UCSD-AML1 (cell line): ENCODE measurements around the gene ZNF764.
A peak's percentile ranks its signal among the peaks of the same experiment; 100 is the strongest.
"Not testable (repeated sequence)": the region's sequence is repeated elsewhere in the genome, so short reads cannot be mapped to it uniquely, and the experiment has no call there.

Experiments
- DNase-seq: peaks from one replicate; lab custom pipeline; 2025; ENCODE audit not compliant: unreplicated experiment; lab: John Stamatoyannopoulos, UW

Gene ZNF764

DNA sequence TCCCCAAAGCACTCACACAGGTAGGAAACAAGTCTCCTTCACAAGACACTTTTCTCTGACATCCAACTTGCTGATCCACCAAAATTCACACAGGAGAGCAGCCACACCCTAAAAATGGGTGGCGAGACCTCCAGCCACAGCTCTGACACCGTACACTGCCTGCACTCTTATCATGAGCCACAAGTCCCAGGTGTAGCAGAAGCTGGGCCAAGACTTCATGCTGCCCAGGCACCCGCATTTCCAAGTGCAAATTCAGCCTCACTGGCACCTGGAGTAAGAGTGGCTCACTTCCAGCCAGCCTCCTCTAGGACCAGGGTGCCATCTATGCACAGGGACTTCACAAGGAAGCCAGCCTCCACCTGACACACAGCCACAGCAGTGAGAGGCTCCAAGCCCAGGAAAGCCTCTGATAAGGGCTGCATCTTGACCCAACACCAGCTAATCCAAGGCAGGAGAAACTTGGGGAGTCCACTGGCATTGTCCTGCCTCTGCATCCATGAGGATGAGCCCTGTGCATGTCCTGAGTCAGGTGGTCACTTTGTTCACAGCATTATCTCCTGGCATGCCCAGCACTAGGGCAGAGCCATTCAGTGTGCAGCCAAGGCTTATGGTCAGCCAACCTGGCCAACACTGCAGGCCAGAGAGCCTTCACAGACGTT is 29.2 kb downstream of the ZNF764 start:
- no peak for DNase-seq

DNA sequence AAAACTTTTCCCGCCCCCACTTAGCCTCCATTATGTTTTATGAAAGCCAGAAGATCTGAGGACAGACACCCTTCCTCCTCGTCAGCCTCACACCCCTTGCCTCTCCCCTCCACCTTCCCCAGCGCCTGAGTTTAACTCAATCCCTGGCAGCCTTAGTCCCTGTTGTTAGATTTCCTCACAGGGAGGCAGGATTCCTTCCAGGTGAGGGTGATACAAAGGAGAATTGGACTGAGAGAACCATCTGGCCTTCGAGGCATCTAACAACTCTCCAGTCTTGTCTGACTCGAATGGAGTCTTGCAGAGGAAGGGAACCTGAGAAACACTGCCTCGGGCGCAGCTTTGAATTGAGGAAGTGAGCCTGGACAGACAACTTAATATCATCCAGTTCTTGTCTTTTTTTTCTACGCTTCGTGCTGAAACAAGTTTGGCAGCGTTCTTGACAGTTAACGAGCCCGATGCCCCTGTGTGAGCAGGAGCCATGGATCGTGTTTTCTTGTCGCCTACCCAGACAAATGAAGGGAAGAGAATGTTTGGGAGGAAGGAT is 30.5 kb downstream of the ZNF764 start:
- DNase-seq, result peak; percentile 59

DNA sequence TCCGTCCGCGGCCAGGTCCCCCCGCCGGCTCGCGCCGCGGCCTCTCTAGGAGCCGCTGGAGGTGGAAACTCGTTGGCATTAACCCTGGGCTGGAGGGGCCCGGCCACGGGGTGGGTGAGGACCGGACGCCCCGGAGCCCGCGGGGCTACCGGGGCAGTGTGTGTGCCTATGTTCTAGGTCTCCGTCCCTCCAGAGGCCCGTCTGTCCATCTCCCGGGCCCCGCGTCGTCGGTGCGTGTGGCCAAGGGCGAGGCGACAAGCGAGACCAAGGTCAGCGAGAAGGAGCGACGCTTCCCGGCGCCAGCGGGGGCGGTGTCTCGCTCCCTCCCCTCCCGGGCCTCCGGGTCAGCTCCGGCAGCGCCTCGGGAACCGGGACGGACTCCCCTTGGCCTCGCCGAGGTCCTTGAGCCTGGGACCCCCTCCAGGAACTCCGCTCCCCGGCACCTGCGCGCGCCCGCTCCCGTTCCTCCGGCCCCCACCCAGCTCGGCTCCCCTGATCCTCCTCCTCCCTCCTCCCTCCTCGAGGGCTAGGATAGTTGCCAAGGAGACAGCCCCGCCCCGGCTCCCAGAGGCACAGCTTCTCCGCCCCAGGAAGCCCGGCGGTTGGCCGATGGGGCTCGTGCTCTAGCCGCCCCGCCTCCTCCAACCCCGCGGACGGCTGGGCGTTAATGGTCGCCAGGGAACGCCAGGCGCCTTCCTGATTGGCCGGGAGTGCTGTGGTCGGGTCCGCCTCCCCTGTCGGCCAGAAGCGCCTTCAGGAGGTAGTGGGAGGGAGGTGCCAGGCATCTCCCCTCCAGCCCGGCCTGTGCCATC is 31.1 kb downstream of the ZNF764 start:
- peak; percentile 99 for DNase-seq

DNA sequence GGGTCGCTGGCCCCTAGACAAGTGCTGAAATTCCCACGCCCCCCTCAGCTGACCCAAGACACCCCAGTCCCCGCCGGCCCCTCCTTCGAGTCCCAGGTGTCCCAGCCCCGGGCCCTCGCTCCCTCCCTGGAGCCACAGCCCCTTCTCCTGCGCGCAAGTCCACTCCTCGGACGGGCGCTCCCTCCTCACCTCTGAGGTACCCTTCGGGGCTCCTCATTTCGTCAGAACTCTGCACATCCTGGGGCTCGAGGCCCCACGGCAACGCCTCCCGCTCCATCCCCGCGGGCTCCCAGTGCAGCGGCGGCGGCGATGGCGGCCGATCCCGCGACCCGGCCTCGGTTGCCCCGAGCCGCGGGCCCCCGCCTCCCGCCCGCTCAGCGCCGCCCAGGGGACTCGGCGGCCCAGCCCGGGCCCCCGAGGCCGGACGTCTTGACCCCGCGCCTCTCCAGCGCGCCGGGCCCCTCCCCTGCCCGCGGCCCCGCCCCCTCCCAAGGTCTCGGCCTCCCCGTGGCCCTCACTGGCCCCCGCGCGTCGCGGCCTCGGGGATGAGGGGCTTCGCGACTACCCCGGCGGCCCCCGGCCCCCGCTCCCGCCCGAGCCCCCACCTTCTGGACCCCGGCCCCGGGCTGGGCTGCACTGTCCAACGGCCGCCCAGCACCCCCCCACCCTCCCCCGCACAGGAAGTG is 31.9 kb downstream of the ZNF764 start, which contains the start of gene ZNF768:
Gene ZNF768 (minus strand): TSS at position 430 of the 686 bp plus-strand sequence. CDS start 153 bp downstream, at position 277.
- peak; percentile 85 for DNase-seq

DNA sequence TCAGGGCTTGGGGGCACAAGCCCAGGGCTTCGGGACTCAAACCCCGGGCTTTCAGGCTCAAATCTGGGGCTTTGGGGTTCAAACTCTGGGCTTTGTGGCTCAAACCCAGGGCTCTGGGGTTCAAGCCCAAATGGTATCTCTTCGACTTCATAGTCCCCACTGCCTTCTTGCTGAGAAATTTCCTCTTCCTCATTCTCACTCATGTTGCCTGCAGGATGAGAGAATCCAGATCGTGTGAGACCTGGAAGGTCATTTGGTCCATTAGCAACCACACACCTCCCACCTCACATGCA is 32.4 kb downstream of the ZNF764 start:
- DNase-seq, result no peak

DNA sequence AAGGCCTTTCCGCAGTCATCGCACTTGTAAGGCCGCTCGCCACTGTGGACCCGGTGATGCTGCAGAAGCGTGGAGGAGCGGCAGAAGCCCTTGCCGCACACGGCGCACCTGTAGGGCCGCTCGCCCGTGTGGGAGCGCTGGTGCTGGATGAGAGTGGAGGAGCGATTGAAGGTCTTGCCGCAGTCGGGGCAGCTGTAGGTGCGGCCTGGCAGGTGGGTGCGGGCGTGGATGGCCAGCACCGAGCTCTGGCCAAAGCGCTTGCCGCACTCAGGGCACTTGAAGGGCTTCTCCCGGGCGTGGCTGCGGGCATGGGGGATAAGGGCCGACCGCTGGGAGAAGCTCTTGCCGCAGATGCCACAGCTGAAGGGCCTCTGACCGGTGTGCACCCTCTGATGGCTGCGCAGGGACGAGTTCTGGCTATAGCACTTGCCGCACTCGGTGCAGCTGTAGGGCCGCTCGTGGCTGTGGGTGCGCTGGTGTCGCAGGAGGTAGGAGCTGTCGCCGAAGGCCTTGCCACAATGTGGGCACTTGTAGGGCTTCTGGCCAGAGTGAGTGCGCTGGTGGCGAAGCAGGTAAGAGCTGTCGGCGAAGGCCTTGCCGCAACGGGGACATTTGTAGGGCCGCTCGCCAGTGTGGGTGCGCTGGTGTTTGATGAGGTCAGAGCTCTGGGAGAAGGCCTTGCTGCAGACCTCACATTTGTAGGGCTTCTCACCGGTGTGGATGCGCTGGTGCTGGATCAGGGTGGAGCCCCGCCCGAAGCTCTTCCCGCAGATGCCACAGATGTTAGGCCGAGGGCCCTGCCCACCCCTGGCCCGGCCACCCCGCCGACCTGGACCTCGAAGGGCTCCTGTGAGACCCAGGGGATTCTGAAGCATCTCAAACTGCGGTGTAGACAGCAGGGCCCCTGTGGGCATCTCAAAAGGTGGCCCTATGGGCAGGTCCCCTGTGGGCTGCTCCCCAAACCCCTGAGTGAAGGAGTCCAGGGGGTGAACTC is 33.3 kb downstream of the ZNF764 start:
- no peak for DNase-seq

DNA sequence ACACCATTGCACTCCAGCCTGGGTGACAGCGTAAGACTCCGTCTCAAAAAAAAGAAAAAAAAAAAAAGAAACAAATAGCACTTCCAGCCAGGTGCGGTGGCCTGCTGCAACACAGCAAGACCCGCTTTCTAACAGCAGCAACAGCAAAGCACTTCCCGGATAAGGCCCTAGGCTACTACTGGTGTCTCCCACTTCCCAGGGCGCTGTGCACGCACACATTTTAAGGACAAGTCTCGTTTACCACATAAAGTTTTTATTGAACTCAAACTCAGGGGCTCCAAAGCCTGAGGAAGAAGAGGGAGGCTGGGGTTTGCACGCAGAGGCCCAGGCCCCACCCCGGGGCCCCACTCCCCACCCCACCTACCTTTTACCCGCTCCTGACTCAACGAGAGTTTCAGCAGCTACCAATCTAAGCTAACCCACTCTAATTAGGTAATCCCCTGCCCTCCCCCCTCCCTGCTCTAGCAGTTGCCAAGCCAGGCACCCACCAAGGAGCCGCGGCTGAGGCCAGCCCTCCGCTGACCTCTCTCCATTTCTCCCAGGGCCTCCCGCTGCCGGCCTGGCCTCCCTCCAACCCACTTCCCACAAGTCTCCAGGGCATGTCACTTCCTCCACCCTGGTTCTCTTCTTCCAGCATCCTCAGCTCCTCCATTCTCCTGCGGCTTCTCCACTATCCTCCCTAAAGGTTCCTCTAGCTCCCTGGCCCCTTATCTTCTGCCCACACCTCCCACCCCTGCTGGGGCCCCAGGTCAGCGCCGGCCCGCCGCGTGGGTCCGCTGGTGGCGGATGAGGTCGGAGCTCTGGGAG is 34.2 kb downstream of the ZNF764 start:
- DNase-seq, result no peak

DNA sequence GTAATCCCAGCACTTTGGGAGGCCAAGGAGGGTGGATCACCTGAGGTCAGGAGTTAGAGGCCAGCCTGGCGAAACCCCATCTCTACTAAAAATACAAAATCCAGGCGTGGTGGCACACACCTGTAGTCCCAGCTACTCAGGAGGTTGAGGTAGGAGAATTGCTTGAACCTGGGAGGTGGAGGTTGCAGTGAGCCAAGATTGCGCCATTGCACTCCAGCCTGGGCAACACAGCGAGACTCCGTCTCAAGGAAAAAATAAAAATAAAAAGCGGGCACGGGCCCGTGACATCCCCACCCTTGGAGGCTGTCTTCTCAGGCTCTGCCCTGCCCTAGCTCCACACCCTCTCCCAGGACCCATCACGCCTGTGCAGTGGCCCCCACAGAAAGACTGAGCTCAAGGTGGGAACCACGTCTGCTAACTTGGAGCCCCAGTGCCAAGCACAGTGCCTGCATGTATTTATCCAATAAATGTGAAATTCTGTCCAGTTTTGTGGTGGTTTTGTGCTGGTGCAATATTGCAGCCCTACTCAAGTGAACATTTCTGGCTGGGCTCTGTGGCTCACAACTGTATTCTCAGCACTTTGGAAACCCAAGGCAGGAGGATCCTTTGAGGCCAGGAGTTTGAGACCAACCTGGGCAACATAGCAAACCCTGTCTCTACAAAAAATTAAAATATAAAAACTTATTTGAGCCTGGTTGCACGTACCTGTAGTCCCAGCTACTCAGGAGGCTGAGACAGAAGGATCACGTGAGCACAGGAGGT is 35.3 kb downstream of the ZNF764 start:
- not testable (repeated sequence) for DNase-seq

DNA sequence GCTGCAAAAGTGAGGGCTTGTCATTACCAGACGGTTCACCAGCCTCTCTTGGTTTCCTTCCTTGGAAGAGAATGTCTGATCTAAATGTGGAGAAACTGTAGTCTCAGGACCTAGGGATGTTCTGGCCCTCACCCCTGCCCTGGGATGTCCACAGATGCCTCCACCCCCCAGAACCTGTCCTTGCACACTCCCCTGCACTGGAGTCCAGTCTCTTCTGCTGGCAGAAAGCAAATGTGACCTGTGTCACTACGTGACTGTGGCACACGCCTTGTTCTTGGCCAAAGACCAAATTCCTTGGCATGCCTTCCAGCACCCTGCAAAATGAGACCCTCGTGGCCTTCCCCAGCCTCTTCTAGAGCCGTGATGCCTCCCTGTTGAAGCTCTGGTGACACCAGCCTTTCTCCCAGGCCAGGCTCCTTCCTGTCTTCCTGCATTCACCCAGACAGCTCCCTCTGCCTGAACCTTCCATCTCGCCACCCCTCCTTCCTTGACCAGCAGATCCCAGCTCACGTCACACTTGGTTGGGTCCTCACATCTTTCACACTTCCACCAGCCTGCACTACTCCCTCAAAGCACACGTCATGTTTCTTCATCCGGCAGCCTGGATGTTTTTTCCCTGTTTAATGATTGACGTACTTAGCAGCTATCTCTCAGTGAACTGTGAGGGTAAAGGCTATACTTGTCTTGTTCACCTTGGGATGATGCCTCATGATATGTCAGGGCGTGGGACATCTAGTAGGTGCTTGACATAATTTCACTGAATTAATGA is 36.1 kb downstream of the ZNF764 start:
- no peak for DNase-seq

DNA sequence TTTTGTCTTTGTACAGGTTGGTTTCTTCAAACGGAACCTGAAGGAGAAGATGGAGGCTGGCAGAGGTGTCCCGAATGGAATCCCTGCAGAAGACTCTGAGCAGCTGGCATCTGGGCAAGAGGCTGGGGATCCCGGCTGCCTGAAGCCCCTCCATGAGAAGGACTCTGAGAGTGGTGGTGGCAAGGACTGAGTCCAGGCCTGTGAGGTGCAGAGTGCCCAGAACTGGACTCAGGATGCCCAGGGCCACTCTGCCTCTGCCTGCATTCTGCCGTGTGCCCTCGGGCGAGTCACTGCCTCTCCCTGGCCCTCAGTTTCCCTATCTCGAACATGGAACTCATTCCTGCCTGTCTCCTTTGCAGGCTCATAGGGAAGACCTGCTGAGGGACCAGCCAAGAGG is 36.7 kb downstream of the ZNF764 start:
- no peak for DNase-seq

DNA sequence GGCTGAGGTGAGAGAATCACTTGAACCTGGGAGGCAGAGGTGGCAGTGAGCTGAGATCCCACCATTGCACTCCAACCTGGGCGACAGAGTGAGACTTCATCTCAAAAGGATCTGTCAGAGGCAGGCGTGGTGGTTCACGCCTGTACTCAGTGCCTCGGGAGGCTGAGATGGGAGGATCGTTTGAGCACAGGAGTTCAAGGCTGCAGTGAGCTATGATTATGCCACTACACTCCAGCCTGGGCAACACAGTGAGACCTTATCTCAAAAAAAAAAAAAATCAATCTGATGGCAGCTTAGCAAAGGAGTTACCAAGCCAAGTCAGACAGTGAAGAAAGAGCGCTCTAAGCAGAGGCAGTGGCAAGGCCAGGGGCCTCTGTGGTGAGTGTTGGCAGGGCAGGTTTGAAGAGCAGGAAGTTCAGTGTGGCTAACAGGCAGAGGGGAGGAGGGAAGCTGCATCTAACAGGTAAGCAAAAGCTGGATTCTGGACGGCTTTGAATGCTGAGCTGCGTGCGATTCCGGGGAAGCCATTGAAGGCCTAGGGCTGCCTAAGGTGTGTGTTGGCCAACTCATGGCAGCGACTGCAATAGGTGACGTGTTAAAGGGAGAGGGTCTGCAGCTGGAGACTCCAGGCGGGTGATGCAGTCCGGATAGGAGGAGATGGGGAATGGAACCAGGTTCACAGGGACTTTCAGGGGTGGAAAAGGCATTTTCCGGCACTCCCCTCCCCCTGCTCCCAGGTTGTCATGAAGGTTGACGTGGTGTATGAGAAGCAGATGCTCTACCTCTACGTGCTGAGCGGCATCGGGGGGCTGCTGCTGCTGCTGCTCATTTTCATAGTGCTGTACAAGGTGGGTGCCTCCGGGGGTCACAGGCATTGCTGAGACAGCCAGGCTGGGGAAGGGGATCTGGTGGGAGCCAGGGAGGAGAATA is 38.8 kb downstream of the ZNF764 start:
- DNase-seq, result no peak

DNA sequence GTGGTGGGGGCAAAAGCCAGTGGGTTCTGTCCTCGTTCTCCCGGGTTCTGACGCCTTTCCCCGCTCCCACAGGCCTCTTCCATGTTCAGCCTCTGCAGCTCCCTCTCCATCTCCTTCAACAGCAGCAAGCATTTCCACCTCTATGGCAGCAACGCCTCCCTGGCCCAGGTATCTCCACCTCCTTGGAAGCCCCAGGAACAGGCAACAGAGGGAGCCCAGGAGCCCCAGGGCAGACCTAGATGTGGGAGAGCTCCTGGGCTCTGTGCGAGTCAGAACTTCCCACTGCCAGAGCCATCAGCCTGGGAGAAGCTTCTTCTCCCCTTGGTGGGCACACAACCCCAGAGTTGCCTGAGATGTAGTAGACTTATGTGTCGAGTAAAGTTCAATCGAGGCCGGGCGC is 39.6 kb downstream of the ZNF764 start:
- no peak for DNase-seq

DNA sequence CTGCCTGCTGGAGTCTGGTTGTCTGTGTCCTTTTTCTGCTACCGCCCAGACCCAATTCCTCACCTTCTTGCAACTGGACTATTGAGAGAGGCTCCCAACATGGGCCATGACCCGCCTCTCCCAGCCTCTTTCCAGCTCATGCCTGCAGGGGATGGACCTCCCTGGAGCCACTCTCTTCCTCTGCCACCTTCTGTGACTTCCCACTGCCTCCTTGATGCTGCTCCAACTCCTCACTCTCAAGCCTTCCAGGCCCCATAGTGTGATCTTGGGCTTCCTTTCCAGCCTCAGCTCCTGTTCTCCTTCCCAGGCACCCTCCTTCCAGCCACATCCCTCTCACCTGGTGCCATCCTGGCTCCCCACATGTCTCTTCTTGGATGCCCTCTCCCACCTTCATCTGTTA is 42.9 kb downstream of the ZNF764 start:
- no peak for DNase-seq

DNA sequence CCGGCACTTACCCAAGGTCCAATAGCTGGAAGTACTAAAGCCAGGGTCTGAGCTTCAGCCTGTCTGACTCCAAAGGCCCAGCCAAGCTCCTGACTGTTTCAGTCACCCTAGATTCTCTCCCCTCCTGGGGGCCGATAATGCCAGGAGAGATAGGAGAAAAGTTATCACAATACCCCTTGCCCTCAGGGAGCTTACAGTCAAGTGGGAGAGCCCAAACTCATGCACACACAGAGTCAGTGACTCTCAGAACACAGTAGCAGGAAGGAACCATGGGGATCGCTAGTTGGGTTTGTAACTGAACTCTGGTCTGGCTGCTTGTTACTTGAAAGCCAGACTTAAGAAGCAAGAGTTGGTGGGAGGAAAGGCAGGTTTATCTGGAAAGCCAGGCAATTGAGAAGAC is 46.7 kb downstream of the ZNF764 start:
- no peak for DNase-seq

DNA sequence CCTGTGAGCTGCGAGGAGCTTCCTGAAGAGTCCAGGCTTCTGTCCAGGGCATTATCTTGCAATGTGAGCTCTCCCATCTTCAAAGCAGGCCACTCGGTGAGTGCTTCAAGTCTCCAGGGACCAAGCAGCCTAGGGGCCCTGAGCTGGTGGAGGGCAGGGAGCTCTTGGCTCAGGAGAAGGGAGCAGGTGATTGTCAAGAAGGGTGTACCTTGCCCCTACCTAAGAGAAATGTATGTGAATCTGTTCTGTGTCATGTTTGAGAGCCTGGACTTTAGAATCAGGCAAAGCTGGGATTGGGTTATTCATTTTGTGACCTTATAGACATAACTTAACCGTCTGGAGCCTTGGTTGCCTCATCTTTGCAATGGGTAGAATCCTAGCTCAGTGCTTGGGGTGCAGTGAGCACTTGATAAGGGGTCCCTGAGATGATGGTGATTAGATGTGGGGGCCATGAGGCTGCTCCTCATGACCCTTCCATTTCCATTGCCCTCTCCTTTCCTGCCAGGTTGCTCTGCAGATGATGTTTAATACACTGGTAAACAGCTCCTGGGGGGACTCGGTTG is 47.7 kb downstream of the ZNF764 start:
- DNase-seq, result no peak

DNA sequence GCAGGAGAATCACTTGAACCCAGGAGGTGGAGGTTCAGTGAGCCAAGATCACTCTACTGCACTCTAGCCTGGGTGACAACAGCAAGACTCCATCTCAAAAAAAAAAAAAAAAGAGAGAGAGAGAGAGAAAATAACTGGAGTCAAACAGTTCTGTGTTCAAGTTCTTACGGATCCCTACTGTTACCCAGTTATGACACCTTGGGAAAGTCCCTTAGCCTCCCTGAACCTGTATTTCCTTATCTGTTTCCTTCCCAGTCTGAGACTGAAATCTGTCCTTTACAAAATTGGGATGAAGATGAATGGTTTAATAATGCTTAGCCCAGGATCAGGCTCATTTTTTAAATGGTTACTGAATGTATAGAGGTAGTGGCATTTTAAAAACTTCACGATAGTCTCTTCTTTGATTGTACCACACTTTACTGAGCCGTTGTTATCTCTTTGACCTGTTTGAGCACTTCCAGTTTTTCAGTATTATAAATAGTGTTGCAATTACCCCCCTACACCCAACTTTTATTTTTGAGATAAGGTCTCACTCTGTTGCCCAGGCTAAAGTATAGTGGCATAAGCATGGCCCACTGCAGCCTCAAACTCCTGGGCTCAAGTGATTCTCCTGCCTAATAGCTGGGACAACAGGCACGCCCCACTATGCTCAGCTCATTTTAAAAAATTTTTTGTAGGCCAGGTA is 49.0 kb downstream of the ZNF764 start:
- no peak for DNase-seq
